GM19468 (cell line): ENCODE results near the gene PRPH2.

Source experiments
- ATAC-seq: cut with Tn5 transposase; IDR thresholded peaks from one replicate; pipeline ENCODE4 v1.9.1; 2021; ENCODE audit warnings: mild to moderate bottlenecking, moderate library complexity, moderate number of reproducible peaks; ENCODE audit not compliant: unreplicated experiment; ENCODE audit errors: extremely low read depth

PRPH2 gene, protein sequence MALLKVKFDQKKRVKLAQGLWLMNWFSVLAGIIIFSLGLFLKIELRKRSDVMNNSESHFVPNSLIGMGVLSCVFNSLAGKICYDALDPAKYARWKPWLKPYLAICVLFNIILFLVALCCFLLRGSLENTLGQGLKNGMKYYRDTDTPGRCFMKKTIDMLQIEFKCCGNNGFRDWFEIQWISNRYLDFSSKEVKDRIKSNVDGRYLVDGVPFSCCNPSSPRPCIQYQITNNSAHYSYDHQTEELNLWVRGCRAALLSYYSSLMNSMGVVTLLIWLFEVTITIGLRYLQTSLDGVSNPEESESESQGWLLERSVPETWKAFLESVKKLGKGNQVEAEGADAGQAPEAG

DNA sequence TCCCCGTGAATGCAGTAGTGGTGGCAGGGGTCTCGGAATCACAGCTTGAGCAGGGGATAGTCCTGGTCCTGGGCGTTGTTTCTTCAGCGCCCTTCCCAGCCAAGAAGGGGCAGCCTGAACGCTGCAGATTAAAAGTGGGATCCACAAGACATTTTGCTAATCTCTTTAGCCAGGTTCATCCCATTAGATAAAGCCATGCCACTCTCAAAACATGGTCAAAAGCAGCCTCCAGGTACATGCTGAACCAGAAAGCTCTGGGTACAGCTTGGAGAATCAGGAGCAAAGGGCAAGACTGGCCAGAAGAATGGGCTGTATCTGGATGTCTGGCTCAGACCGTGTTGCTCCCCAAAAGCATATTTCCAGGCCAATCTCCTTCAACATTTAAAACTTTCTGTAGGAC, at the start of gene PRPH2:
PRPH2 (minus strand) TSS at position 101 of the 400 bp plus-strand sequence. CDS start 263 bp downstream, outside the sequence.
- no peak for ATAC-seq

DNA sequence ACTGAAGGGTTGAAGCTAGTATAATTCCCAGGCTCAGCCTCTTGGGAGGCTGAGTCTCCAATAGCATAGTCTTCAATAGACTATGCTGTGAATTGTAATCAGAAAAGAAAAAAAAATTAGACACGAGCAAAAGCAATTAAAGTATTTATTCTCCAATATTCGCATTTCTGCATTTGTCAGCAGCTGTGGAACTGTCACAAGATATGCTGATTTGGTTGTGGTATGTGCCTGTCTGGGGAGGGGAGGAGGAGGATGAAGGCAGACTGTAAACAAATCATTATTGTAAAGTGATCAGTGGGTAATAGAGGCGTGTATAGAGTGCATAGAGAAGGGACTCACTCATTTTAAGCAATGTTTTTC, 49.3 kb upstream of the PRPH2 start:
- no peak for ATAC-seq

- ATAC-seq, result no peak
These were observed 47.4 kb upstream of the PRPH2 start for GRCh38 chr6:42769836-42770235.

DNA sequence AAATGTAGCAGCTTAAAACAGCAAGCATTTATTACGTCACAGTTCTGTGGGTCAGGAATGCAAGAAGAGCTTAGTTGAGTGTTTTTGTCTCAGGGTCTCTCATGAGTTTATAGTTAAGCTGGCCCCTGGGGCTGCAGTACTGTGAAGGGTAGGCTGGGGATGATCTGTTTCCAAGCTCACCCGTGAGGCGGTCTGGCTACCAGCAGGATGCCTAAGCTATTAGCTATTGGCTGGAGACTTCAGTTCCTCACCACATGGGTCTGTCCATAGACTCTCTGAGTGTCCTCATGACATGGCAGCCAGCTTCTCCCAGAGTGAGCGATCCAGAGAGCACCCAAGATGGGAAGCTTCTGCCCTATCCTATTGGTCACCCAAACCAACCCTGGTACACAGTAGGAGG, 46.7 kb upstream of the PRPH2 start:
- no peak for ATAC-seq

- no peak for ATAC-seq
These were observed 43.8 kb upstream of the PRPH2 start for GRCh38 chr6:42766163-42766670.

DNA sequence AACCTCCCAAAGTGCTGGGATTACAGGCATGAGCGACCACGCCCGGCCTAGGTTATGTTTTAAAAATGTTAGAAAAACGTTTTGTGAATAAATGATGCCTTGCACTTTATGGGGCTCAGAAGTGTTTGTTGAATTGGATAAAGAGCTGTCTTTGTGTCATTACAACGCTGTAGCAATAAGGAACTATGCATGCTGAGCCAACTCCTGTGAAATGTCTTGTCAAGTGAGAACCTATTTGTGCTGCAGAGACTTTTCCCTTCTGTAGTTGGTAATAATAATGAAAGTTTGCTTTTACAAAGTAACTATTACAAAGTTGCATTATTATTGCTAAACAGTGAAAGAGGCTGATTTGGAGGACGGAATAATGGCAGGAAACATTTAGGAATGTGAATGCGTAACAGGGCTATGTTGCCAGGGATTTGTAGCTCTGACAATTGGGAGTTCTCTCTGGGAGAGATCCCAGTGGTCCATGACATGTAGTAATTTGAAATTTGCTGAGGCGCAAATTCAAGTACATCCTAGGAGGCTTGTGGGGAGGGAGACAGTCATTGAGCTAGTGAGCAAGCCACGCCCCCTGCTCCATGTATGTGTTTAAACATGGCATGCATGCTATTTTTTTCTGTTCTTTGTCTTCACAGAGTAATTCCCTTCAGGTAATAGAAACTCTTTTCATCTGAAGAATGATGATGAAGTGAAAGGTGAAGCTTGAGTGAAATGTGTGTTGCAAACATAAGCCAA, 42.7 kb upstream of the PRPH2 start:
- ATAC-seq, result no peak

GRCh38 chr6:42762950-42763349, 40.6 kb upstream of the PRPH2 start:
- ATAC-seq, result no peak

DNA sequence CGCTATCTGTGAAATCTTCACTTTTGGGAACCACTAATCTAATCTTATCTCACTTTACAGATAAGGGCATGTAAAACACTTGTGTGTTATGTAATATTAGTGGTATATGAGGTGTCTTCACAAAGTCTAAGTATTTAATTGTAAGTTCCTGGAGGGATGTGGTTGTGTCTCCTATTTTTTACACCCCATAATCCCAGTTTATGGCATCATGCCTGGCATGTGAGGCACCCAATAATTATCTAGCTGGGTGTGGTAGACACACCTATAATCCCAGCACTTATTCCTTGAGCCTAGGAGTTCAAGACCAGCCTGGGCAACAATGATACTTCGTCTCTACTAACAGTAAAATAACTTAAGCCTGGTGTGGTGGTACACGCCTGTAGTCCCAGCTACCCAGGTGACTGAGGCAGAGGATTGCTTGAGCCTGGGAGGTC, 40.0 kb upstream of the PRPH2 start:
- ATAC-seq, result no peak

DNA sequence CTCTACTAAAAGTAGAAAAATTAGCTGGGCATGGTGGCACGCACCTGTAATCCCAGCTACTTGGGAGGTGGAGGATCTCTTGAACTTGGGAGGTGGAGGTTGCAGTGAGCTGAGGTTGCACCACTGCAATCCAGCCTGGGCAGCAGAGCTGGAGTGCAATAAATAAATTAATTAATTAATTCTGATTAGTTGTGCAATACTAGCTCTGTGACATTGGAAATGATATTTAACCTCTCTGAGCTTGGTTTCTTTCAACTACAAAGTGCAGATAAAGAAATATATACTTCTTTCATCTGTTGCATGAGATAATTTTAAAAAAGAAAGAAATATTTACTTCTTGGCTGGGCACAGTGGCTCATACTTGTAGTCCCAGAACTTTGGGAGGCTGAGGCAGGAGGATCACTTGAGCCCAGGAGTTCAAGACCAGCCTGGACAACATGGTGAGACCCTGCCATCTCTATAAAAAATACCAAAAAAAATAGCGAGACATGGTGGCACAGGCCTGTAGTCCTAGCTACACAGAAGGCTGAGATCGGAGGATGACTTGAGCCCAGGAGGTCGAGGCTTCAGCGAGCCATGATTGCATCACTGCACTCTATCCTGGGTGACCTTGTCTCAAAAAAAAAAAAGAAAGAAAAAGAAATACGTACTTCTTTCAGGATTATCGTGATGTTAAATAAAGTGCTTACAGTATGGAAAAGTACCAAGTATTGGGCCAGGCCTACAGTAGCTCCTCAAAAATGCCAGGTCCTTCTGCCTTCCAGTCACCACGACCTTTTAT, 39.1 kb upstream of the PRPH2 start:
- ATAC-seq, result no peak

GRCh38 chr6:42758756-42759430, 36.5 kb upstream of the PRPH2 start:
- ATAC-seq, result no peak

DNA sequence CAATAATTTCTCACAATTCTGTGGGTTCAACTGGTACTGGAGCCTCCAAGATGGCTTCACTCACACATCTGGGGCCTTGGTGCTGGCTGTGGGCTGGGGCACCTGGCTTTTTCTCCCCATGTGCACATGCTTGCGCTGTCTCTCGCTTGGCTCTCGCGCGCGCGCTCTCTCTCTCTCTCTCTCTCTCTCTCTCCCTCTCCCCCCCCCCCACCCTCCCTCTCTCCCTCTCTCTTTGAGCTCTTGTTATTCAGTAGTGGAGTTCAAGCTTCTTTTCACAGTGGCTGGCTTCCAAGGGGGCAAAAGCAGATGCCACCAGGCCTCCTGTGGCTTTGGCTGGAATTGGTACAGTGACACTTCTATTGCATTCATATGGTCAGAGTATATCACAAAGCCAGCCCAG, 34.3 kb upstream of the PRPH2 start:
- no peak for ATAC-seq

DNA sequence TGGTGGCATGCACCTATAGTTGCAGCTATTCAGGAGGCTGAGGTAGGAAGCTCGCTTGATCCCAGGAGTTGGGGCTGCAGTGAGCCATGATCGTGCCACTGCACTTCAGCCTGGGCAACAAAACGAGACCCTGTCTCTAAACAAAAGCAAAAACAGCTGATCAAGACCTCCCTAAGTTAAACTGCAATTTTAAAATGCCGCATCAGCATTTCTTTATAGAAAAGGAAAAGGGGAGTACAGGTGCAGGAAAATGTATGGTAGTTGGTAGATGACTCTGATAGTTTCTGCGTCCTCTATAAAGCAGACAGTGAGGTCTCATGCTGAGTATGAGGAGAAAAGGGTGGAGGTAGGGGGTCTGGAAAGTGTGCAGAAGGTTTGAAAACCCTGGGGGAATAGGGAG, 32.4 kb upstream of the PRPH2 start:
- no peak for ATAC-seq

DNA sequence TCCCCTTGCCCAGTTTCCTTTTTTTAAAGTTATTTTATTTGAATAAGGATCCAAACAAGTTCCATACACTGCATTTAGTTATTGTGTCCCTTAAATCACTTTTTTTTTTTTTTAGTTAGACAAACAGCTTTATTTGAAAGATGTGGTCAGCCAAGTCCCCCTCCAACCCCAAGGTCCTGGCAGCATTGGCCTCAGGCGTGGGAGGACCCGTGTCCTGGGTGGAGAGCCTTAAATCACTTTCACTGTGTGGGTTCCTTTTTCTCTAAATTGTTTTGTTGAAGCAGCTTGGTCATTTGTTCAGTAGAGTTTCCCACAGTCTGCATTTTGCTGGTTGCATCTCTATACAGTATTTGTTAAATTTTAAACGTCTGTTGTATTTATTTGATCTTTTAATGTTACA, 28.7 kb upstream of the PRPH2 start:
- ATAC-seq, result no peak

- no peak for ATAC-seq
These were observed 26.0 kb upstream of the PRPH2 start for GRCh38 chr6:42748203-42748898.

- peak; percentile 22 for ATAC-seq
These were observed 24.3 kb upstream of the PRPH2 start for GRCh38 chr6:42746463-42747391.

DNA sequence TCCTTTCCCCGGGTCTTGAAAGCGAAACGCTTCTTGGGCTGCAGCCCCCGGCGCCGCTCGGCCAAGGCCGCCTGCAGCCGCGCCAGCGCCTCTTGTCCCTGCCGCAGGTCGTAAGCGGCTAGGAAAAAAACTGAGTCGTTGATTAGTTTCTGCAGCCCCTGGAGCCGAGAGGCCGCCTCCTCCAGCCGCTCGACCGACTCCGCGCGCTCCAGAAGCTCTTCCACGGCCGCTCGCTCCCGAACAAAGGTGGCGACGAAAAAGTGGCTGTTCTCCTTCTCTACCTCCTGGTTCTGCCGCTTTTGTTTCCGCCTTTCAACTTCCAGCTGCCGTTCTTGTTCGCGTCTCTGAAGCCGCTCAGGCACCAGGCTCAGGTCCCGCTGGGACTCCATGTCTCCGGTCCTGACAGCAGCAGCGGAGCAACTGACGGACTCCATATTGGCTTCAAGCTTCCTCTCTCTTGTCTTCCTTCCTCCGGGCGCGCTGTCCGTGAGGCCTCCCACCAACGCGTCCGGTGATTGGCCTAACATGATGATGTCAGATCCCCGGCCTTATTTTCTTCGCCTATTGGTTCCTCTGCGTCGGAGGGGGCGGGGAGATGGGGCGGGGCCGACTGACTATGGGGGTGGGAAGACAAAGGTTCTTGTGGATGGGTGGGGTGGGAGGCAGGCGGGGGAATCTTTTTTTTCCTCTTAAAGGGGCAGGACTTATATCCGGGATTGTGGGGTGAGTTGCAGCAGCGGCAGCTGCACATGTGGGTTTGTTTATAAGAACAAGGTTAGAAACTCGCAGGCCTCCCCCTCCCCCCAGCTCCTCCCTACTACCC, 23.5 kb upstream of the PRPH2 start, which contains the start of gene TBCC:
TBCC (minus strand) TSS at position 464 of the 823 bp plus-strand sequence; CDS start at position 434, 30 bp downstream.
- peak; percentile 55 for ATAC-seq

GRCh38 chr6:42745083-42745639, 22.8 kb upstream of the PRPH2 start:
- ATAC-seq, result no peak
